T-cell (primary cell): ENCODE results near the gene SRMS. TPM values are rescaled to one million over a fixed set of nuclear protein-coding genes. Genes with fewer than 3 reads are reported as not detected.

Source experiments
- ATAC-seq, 4 experiments: fragments of 200-7000 bp in 3 of 4; fragments of 150-1000 bp in 1 of 4; cut with Tn5 transposase; replicated peaks in 1 of 4; 1 replicate in 3 of 4; 2 replicates in 1 of 4; pipeline ENCODE4 v1.10.0; 2021; ENCODE audit warnings: moderate library complexity in 3 of 4, mild to moderate bottlenecking in 2 of 4, moderate number of reproducible peaks in 1 of 4
- CTCF ChIA-PET, 2 donors: fragments of 300-600 bp; sonication (Branson Sonifier 250); formaldehyde crosslinking; loops; one replicate each; lab custom pipeline; 2022; ENCODE audit warnings: antibody characterized with exemption in 2 of 2; lab: Charles Lee
- POLR2A ChIA-PET, 2 donors: fragments of 300-600 bp; sonication (Branson Sonifier 250); formaldehyde crosslinking; loops; one replicate each; lab custom pipeline; 2022; ENCODE audit warnings: antibody characterized with exemption in 2 of 2; lab: Charles Lee
- DNase-seq, 35 experiments: peaks; one replicate each; pipeline versions ENCODE4 v3.0.0 to v3.0.0-alpha.2; 2013 to 2023
- H3K27ac ChIP-seq: one replicate; pipeline ENCODE4 v1.5.1; 2013; ENCODE audit warnings: low read length
- H3K27me3 ChIP-seq, 2 experiments: replicated peaks in 1 of 2; 1 replicate in 1 of 2; 2 replicates in 1 of 2; pipeline versions ENCODE4 v1.6.1 to v1.7.0; 2013; ENCODE audit warnings: low read length in 1 of 2, mixed read lengths in 1 of 2; ENCODE audit not compliant: control insufficient read depth in 2 of 2, insufficient read depth in 2 of 2; ENCODE audit errors: extremely low read depth in 1 of 2
- H3K36me3 ChIP-seq, 2 donors: 1 replicate in 1 of 2; 2 replicates in 1 of 2; pipeline versions ENCODE4 v1.6.1 to v1.7.0; 2013; ENCODE audit warnings: low read length in 1 of 2; ENCODE audit not compliant: control insufficient read depth in 2 of 2, insufficient read depth in 1 of 2; ENCODE audit errors: extremely low read depth in 1 of 2
- H3K4me1 ChIP-seq, 2 experiments: 1 replicate in 1 of 2; 2 replicates in 1 of 2; pipeline versions ENCODE4 v1.6.1 to v1.7.0; 2013; ENCODE audit warnings: low read length in 2 of 2, mixed read lengths in 1 of 2; ENCODE audit not compliant: insufficient read depth in 2 of 2, control insufficient read depth in 1 of 2; ENCODE audit errors: extremely low read depth in 1 of 2
- H3K4me3 ChIP-seq, 2 donors: 1 replicate in 1 of 2; 2 replicates in 1 of 2; pipeline versions ENCODE4 v1.5.1 to v1.7.0; 2013; ENCODE audit warnings: mild to moderate bottlenecking in 2 of 2, low read length in 1 of 2, moderate library complexity in 1 of 2; ENCODE audit not compliant: control insufficient read depth in 1 of 2; ENCODE audit errors: extremely low read depth in 1 of 2
- H3K9me3 ChIP-seq: 2 replicates; pipeline ENCODE4 v1.7.0; 2013
- H3K27ac Mint-ChIP-seq, 2 donors: one replicate each; pipeline ENCODE4 v1.8.0; 2020 to 2021; ENCODE audit warnings: mild to moderate bottlenecking in 2 of 2, mixed read lengths in 2 of 2
- H3K27me3 Mint-ChIP-seq, 2 donors: one replicate each; pipeline ENCODE4 v1.8.0; 2021 to 2022; ENCODE audit warnings: mixed read lengths in 2 of 2
- H3K36me3 Mint-ChIP-seq: one replicate; pipeline ENCODE4 v1.8.0; 2021; ENCODE audit warnings: mixed read lengths
- H3K4me1 Mint-ChIP-seq, 3 donors: one replicate each; pipeline ENCODE4 v1.8.0; 2020 to 2022; ENCODE audit warnings: mixed read lengths in 3 of 3, mild to moderate bottlenecking in 1 of 3
- H3K4me3 Mint-ChIP-seq, 3 donors: one replicate each; pipeline ENCODE4 v1.8.0; 2020 to 2022; ENCODE audit warnings: mild to moderate bottlenecking in 3 of 3, mixed read lengths in 3 of 3, moderate library complexity in 3 of 3
- H3K9me3 Mint-ChIP-seq, 3 donors: one replicate each; pipeline ENCODE4 v1.8.0; 2020 to 2022; ENCODE audit warnings: mixed read lengths in 3 of 3
- WGBS: methylation state at CpG from one replicate; pipeline ENCODE4 v1.1.5; 2013; ENCODE audit warnings: missing lambda C conversion rate; ENCODE audit not compliant: insufficient coverage; 5-methylcytosine and 5-hydroxymethylcytosine counted together
- total RNA-seq, 35 experiments: library from RNA in 6 of 35; stranded (reverse) in 6 of 35; fragments of 120-200 nt in 1 of 35; gene quantifications; one replicate each; pipeline versions ENCODE4 v1.2.1 to v1.2.4 and lab custom pipeline; 2013 to 2026

Gene SRMS
- total RNA-seq, 5 donors from 2014 or later (not counting 1 experiment from before 2014, with no cell fraction given), result not detected

GRCh38 chr20:63580796-63581461, 33.4 kb upstream of the SRMS start:
- Mint-ChIP-seq H3K27me3 (no peaks in the 10 kb centered on the region), H3K27ac (no peak overlapping the region), H3K9me3 (no peaks in the 10 kb centered on the region), H3K4me3 (no peak overlapping the region), H3K36me3 (peaks cover 3% of the 10 kb centered on the region), H3K4me1 (peaks cover 6 to 12% (median 7%) of the 10 kb centered on the region in 3 donors)
- Histone ChIP-seq H3K4me1 (peaks cover 0 to 13% of the 10 kb centered on the region in 2 experiments), H3K4me3 (no peak overlapping the region), H3K27me3 (peaks cover 0 to 28% of the 10 kb centered on the region in 2 experiments), H3K9me3 (no peaks in the 10 kb centered on the region), H3K27ac (no peak overlapping the region), H3K36me3 (no peaks in the 10 kb centered on the region)
- POLR2A ChIA-PET, result no interaction called here
- WGBS, result 37% methylated on average over 9 of the region's 12 CpGs
- DNase-seq (peak; percentile 44 to 84 (median 75)), ATAC-seq (peak; percentile 94 to 97 (median 96))
- CTCF ChIA-PET, result interaction anchor here in 1 of 2 donors (0.5 to 1.1 kb wide), 3 partner anchors 43 to 61 kb away, joined by 3 to 5 read pairs (median 3); partner anchors contain the start of gene PTK6

- no peak for ATAC-seq
- Mint-ChIP-seq H3K27me3 (no peaks in the 10 kb centered on the region), H3K9me3 (no peaks in the 10 kb centered on the region), H3K4me1 (peaks cover 7 to 8% (median 7%) of the 10 kb centered on the region in 3 donors), H3K27ac (no peak overlapping the region), H3K36me3 (no peaks in the 10 kb centered on the region), H3K4me3 (no peak overlapping the region)
- peaks cover 0 to 20% of the 10 kb centered on the region in 2 experiments for H3K4me1 ChIP-seq
- ChIA-PET CTCF (no interaction called here), POLR2A (no interaction called here)
- H3K27ac ChIP-seq, result no peak overlapping the region
- no peak for DNase-seq
- no peak overlapping the region for H3K4me3 ChIP-seq
- no peaks in the 10 kb centered on the region for H3K36me3 ChIP-seq
- 74% methylated on average over 9 of the region's 19 CpGs for WGBS
- H3K27me3 ChIP-seq, result peaks cover 0 to 41% of the 10 kb centered on the region in 2 experiments
- H3K9me3 ChIP-seq, result no peaks in the 10 kb centered on the region
Measured at GRCh38 chr20:63579017-63579694, 31.6 kb upstream of the SRMS start.

GRCh38 chr20:63578224-63579016, 30.9 kb upstream of the SRMS start:
- H3K9me3 Mint-ChIP-seq, result no peaks in the 10 kb centered on the region

GRCh38 chr20:63577317-63577894, 29.9 kb upstream of the SRMS start:
- H3K4me1 Mint-ChIP-seq, result peaks cover 7 to 8% (median 7%) of the 10 kb centered on the region in 3 donors

More at GRCh38 chr20:63578224-63579016, 30.9 kb upstream of the SRMS start:
- Mint-ChIP-seq H3K4me1 (peaks cover 7 to 8% (median 7%) of the 10 kb centered on the region in 3 donors), H3K4me3 (no peak overlapping the region), H3K27ac (no peak overlapping the region), H3K27me3 (no peaks in the 10 kb centered on the region), H3K36me3 (no peaks in the 10 kb centered on the region)
- DNase-seq (no peak), ATAC-seq (no peak)
- Histone ChIP-seq H3K4me1 (peaks cover 0 to 25% of the 10 kb centered on the region in 2 experiments), H3K4me3 (no peak overlapping the region), H3K9me3 (no peaks in the 10 kb centered on the region), H3K27me3 (peaks cover 0 to 43% of the 10 kb centered on the region in 2 experiments), H3K36me3 (no peaks in the 10 kb centered on the region), H3K27ac (no peak overlapping the region)
- POLR2A ChIA-PET, result no interaction called here
- 77% methylated on average over 15 of the region's 26 CpGs for whole genome bisulfite sequencing
- CTCF ChIA-PET, result interaction anchor here in 1 of 2 donors (0.6 kb wide), 1 partner anchor 36 kb away, joined by 4 read pairs; no protein-coding TSS in a partner anchor

GRCh38 chr20:63576311-63576710, 28.8 kb upstream of the SRMS start:
- Histone ChIP-seq H3K27ac (no peak overlapping the region), H3K9me3 (no peaks in the 10 kb centered on the region), H3K4me1 (peaks cover 0 to 43% of the 10 kb centered on the region in 2 experiments), H3K27me3 (peaks cover 0 to 53% of the 10 kb centered on the region in 2 experiments), H3K36me3 (peaks cover 2 to 11% of the 10 kb centered on the region in 2 donors), H3K4me3 (no peak overlapping the region)
- ATAC-seq, result no peak
- Mint-ChIP-seq H3K36me3 (no peaks in the 10 kb centered on the region), H3K27me3 (no peaks in the 10 kb centered on the region), H3K9me3 (no peaks in the 10 kb centered on the region), H3K4me3 (peak overlapping the region in 1 of 3 donors; percentile 24), H3K4me1 (peaks cover 7 to 8% (median 7%) of the 10 kb centered on the region in 3 donors), H3K27ac (no peak overlapping the region)
- DNase-seq, result no peak
- ChIA-PET CTCF (interaction anchor here in 1 of 2 donors (0.7 to 1.0 kb wide), 2 partner anchors 65 to 136 kb away, joined by 3 read pairs; no protein-coding TSS in a partner anchor), POLR2A (no interaction called here)
- 85% methylated on average over 2 of the region's 7 CpGs for WGBS

More at GRCh38 chr20:63577317-63577894, 29.9 kb upstream of the SRMS start:
- CTCF ChIA-PET, result interaction anchor here in 1 of 2 donors (0.6 kb wide), 1 partner anchor 64 kb away, joined by 3 read pairs; no protein-coding TSS in a partner anchor
- ATAC-seq (no peak), DNase-seq (no peak)
- H3K27me3 Mint-ChIP-seq, result no peaks in the 10 kb centered on the region
- Histone ChIP-seq H3K4me3 (no peak overlapping the region), H3K36me3 (peaks cover 2 to 3% of the 10 kb centered on the region in 2 donors), H3K27me3 (peaks cover 0 to 51% of the 10 kb centered on the region in 2 experiments), H3K4me1 (peaks cover 0 to 35% of the 10 kb centered on the region in 2 experiments), H3K27ac (no peak overlapping the region), H3K9me3 (no peaks in the 10 kb centered on the region)
- no peak overlapping the region for H3K27ac Mint-ChIP-seq
- H3K36me3 Mint-ChIP-seq, result no peaks in the 10 kb centered on the region
- POLR2A ChIA-PET, result interaction anchor here in 1 of 2 donors (0.6 kb wide), 1 partner anchor 467 kb away, joined by 3 read pairs; no protein-coding TSS in a partner anchor
- no peak overlapping the region for H3K4me3 Mint-ChIP-seq
- 82% methylated on average over 14 of the region's 19 CpGs for WGBS
- H3K9me3 Mint-ChIP-seq, result no peaks in the 10 kb centered on the region
